ENCODE measurements around the gene GP5. TPM values are rescaled to one million over a fixed set of nuclear protein-coding genes. Genes with fewer than 3 reads are reported as not detected.

The GP5 gene
- total RNA-seq, 1 experiment from 2014 or later = not detected

DNA sequence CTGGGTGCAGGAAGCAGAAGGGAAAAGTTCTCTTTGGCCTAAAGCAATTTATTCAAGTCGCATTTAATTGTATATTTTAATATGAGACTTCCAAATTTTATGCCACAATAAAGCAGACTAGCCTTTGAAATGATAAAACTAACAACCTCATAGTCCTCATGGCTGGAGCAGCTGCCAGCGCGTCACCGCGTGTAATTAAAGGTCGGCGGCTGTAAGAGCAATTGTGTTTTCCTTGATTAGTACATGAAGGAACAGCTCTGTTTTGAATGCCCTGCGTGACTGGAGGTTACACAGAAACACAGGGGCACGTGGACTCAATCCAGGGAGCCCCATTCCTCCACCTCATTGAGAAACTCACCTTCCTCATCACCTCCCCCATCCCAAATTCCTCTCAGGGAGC is 19.4 kb downstream of the GP5 start:
- Histone ChIP-seq H3K4me2 (ENCODE audit: insufficient read depth, insufficient read length, low read length) (no peak overlapping the region), H3K79me2 (ENCODE audit: insufficient read depth, low read length) (no peaks in the 10 kb centered on the region), H3K18ac (ENCODE audit: insufficient read length, low read depth, low read length) (no peak overlapping the region), H3K23me2 (ENCODE audit: insufficient read length, low read depth, low read length, poor library complexity, severe bottlenecking) (no peaks in the 10 kb centered on the region), H3K56ac (ENCODE audit: insufficient read length, low read depth, low read length) (no peak overlapping the region), H3K4ac (ENCODE audit: low read depth, low read length) (no peak overlapping the region), H2BK5ac (ENCODE audit: insufficient read length, low read length) (no peak overlapping the region), H2BK15ac (ENCODE audit: low read depth, low read length) (no peak overlapping the region), H3T11ph (ENCODE audit: low read length) (no peak overlapping the region), H3K14ac (ENCODE audit: insufficient read depth, low read length) (no peak overlapping the region), H2BK20ac (ENCODE audit: low read depth, low read length, poor library complexity, severe bottlenecking) (no peak overlapping the region), H3K9ac (ENCODE audit: extremely low read depth, insufficient read length, low read length) (no peak overlapping the region), H4K91ac (ENCODE audit: insufficient read length, low read depth, low read length) (no peak overlapping the region), H4K8ac (replicated peaks; ENCODE audit: insufficient read length, low read depth, low read length) (no peak overlapping the region), H3K27me3 (ENCODE audit: insufficient read depth, low read length) (no peaks in the 10 kb centered on the region), H3K9me3 (ENCODE audit: control insufficient read depth, low read depth, low read length) (no peaks in the 10 kb centered on the region), H4K5ac (ENCODE audit: insufficient read length, low read depth, low read length) (no peak overlapping the region), H3K4me1 (ENCODE audit: insufficient read depth, low read length) (no peaks in the 10 kb centered on the region; the same call in 1 of the 2 replicates), H3K79me1 (ENCODE audit: insufficient read depth, low read depth, low read length, poor library complexity, severe bottlenecking) (no peaks in the 10 kb centered on the region), H2AK5ac (ENCODE audit: insufficient read length, low read length) (no peak overlapping the region), H2BK120ac (ENCODE audit: low read depth, low read length, poor library complexity, severe bottlenecking) (no peak overlapping the region), H2AFZ (ENCODE audit: low read length) (no peak overlapping the region), H2BK12ac (ENCODE audit: insufficient read length, low read depth, low read length) (no peak overlapping the region), H3K23ac (ENCODE audit: insufficient read length, low read depth, low read length) (no peak overlapping the region), H3K27ac (ENCODE audit: insufficient read length, low read depth, low read length) (no peak overlapping the region), H4K20me1 (ENCODE audit: control insufficient read depth, insufficient read depth, insufficient read length) (no peaks in the 10 kb centered on the region)
- Mint-ChIP-seq H3K27me3 (ENCODE audit: low read depth) (peaks cover 9% of the 10 kb centered on the region), H3K36me3 (ENCODE audit: insufficient read depth in 1 of 3, low read depth in 3 of 3) (no peaks in the 10 kb centered on the region), H3K4me1 (peaks cover 45 to 68% of the 10 kb centered on the region in 2 experiments), H3K27ac (no peak overlapping the region), H3K4me3 (no peak overlapping the region), H3K9me3 (no peaks in the 10 kb centered on the region)
- DNase-seq = peak; percentile 21
- TF ChIP-seq, protein P1, sequence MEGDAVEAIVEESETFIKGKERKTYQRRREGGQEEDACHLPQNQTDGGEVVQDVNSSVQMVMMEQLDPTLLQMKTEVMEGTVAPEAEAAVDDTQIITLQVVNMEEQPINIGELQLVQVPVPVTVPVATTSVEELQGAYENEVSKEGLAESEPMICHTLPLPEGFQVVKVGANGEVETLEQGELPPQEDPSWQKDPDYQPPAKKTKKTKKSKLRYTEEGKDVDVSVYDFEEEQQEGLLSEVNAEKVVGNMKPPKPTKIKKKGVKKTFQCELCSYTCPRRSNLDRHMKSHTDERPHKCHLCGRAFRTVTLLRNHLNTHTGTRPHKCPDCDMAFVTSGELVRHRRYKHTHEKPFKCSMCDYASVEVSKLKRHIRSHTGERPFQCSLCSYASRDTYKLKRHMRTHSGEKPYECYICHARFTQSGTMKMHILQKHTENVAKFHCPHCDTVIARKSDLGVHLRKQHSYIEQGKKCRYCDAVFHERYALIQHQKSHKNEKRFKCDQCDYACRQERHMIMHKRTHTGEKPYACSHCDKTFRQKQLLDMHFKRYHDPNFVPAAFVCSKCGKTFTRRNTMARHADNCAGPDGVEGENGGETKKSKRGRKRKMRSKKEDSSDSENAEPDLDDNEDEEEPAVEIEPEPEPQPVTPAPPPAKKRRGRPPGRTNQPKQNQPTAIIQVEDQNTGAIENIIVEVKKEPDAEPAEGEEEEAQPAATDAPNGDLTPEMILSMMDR (conservative IDR thresholded peaks at IDR 0.05) = no peak
- WGBS (ENCODE audit: extremely low coverage, insufficient read length, low lambda C conversion rate) = no CpG with 5 or more reads among the region's 9 CpGs

All from H9 (cell line).